Upper lobe of left lung (tissue), 4 donors: ENCODE data around the gene CMPK2.

ENCODE experiments used
- EP300 ChIP-seq, 4 donors: sonication (generic); formaldehyde crosslinking; IDR thresholded peaks; one replicate each; pipeline ENCODE4 v1.5.1; 2017; ENCODE audit warnings: antibody characterized with exemption in 4 of 4, control low read depth in 2 of 4
- POLR2A ChIP-seq, 4 donors: fragments of 450-650 bp; IDR thresholded peaks; one replicate each; pipeline ENCODE4 v1.5.1; 2016 to 2017; ENCODE audit warnings: antibody characterized with exemption in 4 of 4, mild to moderate bottlenecking in 2 of 4
- POLR2AphosphoS5 ChIP-seq, 2 donors: sonication (generic); formaldehyde crosslinking; IDR thresholded peaks; one replicate each; pipeline ENCODE4 v1.5.1; 2017; ENCODE audit warnings: antibody characterized with exemption in 2 of 2
- TF ChIP-seq, protein P1 (sequence below), 6 experiments: fragments of 450-650 bp in 4 of 6; fragments of 200-600 bp in 2 of 6; sonication (generic) in 2 of 6; IDR thresholded peaks; one replicate each; pipeline ENCODE4 v1.5.1; 2016 to 2019; ENCODE audit warnings: antibody characterized with exemption in 6 of 6

DNA sequence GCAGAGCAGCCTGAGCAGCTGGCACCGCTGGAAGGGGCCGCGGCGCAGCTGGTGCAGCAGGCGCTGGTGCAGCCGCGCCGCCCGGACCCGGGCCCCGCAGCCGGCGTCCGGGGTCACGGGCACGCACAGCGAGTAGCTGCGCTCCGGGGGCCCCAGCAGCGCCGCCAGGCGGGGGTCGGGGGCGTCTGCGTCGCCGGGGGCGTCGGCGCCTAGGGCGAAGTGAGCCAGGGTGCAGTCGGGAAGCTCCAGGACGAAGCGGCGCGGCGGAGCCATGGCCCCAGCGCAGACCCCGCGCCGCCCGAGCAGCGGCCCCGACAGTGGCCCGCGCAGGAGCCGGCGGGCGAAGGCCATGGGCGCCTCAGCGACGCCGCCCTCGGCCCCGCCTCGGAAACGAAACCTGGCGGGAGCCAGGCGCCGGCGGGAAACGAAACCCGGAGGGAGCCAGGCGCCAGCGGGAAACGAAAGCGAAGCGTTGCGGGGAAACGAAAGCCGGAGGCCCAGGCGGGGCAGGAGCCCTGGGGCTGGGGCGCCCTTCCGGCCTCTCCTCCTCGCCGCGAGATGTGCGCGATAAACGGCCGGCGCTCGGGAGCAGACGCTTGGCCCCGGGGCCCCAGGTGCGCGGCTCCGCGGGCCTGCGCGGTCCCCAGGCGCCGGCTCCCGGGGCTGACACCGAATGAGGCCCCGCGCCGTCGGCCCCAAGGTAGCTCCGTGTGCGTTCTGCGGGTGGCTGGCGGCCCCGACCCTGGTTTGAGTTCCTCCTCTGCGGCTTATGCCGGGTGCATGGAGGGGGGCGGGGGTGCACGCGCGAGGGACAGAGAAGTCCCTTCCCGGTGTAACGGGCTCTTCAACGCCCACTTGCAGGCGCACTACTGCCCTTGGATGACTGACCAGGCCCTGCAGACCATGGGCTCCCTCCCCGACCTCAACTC, at the start of gene CMPK2:
- TF ChIP-seq, protein P1, sequence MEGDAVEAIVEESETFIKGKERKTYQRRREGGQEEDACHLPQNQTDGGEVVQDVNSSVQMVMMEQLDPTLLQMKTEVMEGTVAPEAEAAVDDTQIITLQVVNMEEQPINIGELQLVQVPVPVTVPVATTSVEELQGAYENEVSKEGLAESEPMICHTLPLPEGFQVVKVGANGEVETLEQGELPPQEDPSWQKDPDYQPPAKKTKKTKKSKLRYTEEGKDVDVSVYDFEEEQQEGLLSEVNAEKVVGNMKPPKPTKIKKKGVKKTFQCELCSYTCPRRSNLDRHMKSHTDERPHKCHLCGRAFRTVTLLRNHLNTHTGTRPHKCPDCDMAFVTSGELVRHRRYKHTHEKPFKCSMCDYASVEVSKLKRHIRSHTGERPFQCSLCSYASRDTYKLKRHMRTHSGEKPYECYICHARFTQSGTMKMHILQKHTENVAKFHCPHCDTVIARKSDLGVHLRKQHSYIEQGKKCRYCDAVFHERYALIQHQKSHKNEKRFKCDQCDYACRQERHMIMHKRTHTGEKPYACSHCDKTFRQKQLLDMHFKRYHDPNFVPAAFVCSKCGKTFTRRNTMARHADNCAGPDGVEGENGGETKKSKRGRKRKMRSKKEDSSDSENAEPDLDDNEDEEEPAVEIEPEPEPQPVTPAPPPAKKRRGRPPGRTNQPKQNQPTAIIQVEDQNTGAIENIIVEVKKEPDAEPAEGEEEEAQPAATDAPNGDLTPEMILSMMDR (IDR thresholded peaks at IDR 0.05), result peak; percentile 17 to 62 (median 48)
- TF ChIP-seq POLR2A (IDR thresholded peaks at IDR 0.05) (peak in 3 of 4 donors; percentile 48 to 79 (median 55)), EP300 (IDR thresholded peaks at IDR 0.05) (peak in 2 of 4 donors; percentile 17 to 50), POLR2AphosphoS5 (IDR thresholded peaks at IDR 0.05) (peak; percentile 55 to 74)
